HepG2 (cell line): ENCODE measurements around the gene MLXIPL. TPM values are rescaled to one million over a fixed set of nuclear protein-coding genes. Genes with fewer than 3 reads are reported as not detected.

Source experiments
- ARID5B ChIP-seq: IDR thresholded peaks from 2 replicates; pipeline ENCODE4 v1.4.0; 2020; ENCODE audit warnings: mild to moderate bottlenecking, missing genetic modification reagents
- CENPT ChIP-seq: sonication (generic); formaldehyde crosslinking; IDR thresholded peaks from 2 replicates; pipeline ENCODE4 v1.8.0; 2022; ENCODE audit warnings: low read depth, mild to moderate bottlenecking, moderate library complexity, missing genetic modification reagents
- CREB1 ChIP-seq, 2 experiments: fragments of 450-650 bp in 1 of 2; IDR thresholded peaks; 2 replicates each; pipeline ENCODE4 v1.6.1; 2016 to 2017; ENCODE audit warnings: control low read depth in 1 of 2, mild to moderate bottlenecking in 1 of 2, missing compliant biosample characterization in 1 of 2, missing genetic modification characterization in 1 of 2
- HCFC1 ChIP-seq: fragments of 150-350 bp; IDR thresholded peaks from 2 replicates; pipeline ENCODE4 v1.6.1; 2014; ENCODE audit warnings: low read depth, low read length
- KAT7 ChIP-seq: IDR thresholded peaks from 2 replicates; pipeline ENCODE4 v1.6.1; 2018; ENCODE audit warnings: borderline replicate concordance, missing compliant biosample characterization
- KLF16 ChIP-seq, 2 experiments: sonication (generic) in 1 of 2; formaldehyde crosslinking in 1 of 2; IDR thresholded peaks; 2 replicates each; pipeline versions ENCODE4 v1.6.1 to v1.8.0; 2016 to 2023; ENCODE audit warnings: missing genetic modification reagents in 2 of 2, missing compliant biosample characterization in 1 of 2
- MED8 ChIP-seq: sonication (generic); formaldehyde crosslinking; IDR thresholded peaks from 2 replicates; pipeline ENCODE4 v1.8.1; 2023; ENCODE audit warnings: mild to moderate bottlenecking, missing genetic modification reagents; ENCODE audit not compliant: insufficient replicate concordance
- ZBTB7B ChIP-seq: sonication (generic); formaldehyde crosslinking; IDR thresholded peaks from 2 replicates; pipeline ENCODE4 v1.4.0; 2020; ENCODE audit warnings: missing genetic modification reagents
- ZIK1 ChIP-seq: sonication (generic); formaldehyde crosslinking; IDR thresholded peaks from 2 replicates; pipeline ENCODE4 v1.5.0; 2020; ENCODE audit warnings: mild to moderate bottlenecking, low read depth, missing genetic modification reagents, borderline replicate concordance
- ZKSCAN1 ChIP-seq: fragments of 150-350 bp; IDR thresholded peaks from 2 replicates; pipeline ENCODE4 v1.6.1; 2014; ENCODE audit warnings: low read length
- ZNF205 ChIP-seq: IDR thresholded peaks from 2 replicates; pipeline ENCODE4 v1.6.1; 2018; ENCODE audit warnings: missing biosample characterization, missing genetic modification reagents
- ZNF543 ChIP-seq: sonication (generic); formaldehyde crosslinking; IDR thresholded peaks from 2 replicates; pipeline ENCODE4 v1.4.0; 2020; ENCODE audit warnings: mild to moderate bottlenecking, missing genetic modification reagents
- ZNF720 ChIP-seq: sonication (generic); formaldehyde crosslinking; IDR thresholded peaks from 2 replicates; pipeline ENCODE4 v1.4.0; 2020; ENCODE audit warnings: missing genetic modification reagents
- ZSCAN5A ChIP-seq: sonication (generic); formaldehyde crosslinking; IDR thresholded peaks from 2 replicates; pipeline ENCODE4 v1.8.0; 2022; ENCODE audit warnings: mild to moderate bottlenecking, missing genetic modification reagents, borderline replicate concordance
- polyA plus RNA-seq, 8 experiments: library from polyadenylated mRNA; depleted of rRNA in 3 of 8; stranded (reverse) in 7 of 8; unstranded in 1 of 8; fragments of >200 nt; fragmentation: Illumina TruSeq in 4 of 8; extraction: Trizol in 4 of 8; gene quantifications; 2 replicates each; pipeline versions ENCODE4 v1.2.1 to v1.2.3, GENCODE V29; 2011 to 2016; ENCODE audit warnings: low read depth in 4 of 8, missing spikeins in 1 of 8, mixed read lengths in 1 of 8; ENCODE audit not compliant: insufficient read depth in 1 of 8
- total RNA-seq, 5 experiments: library from RNA; depleted of rRNA; stranded (reverse); fragments of >200 nt; fragmentation: Illumina TruSeq; extraction: Trizol; gene quantifications; 2 replicates each; pipeline ENCODE4 v1.2.3, GENCODE V29; 2016; ENCODE audit warnings: low read depth in 1 of 5
- TF ChIP-seq, protein P1 (sequence below): sonication (generic); formaldehyde crosslinking; IDR thresholded peaks from 2 replicates; pipeline ENCODE4 v1.5.0; 2020; ENCODE audit warnings: missing genetic modification reagents, mild to moderate bottlenecking, borderline replicate concordance
- TF ChIP-seq, protein P2 (sequence below): sonication (generic); formaldehyde crosslinking; IDR thresholded peaks from 2 replicates; pipeline ENCODE4 v1.4.0; 2020; ENCODE audit warnings: missing genetic modification reagents; ENCODE audit errors: not compliant biosample characterization
- TF ChIP-seq, protein P3 (sequence below): IDR thresholded peaks from 2 replicates; pipeline ENCODE4 v1.6.1; 2016; ENCODE audit warnings: mild to moderate bottlenecking
- TF ChIP-seq, protein P4 (sequence below): sonication (generic); formaldehyde crosslinking; IDR thresholded peaks from 2 replicates; pipeline ENCODE4 v1.9.0; 2022; ENCODE audit warnings: low read depth, missing genetic modification reagents

MLXIPL gene
- total and polyA plus RNA-seq, 2 of the 13 experiments (the other 11 are each of a cell fraction or from before 2014, with no cell fraction given) = 51.6 to 60.1 TPM

DNA sequence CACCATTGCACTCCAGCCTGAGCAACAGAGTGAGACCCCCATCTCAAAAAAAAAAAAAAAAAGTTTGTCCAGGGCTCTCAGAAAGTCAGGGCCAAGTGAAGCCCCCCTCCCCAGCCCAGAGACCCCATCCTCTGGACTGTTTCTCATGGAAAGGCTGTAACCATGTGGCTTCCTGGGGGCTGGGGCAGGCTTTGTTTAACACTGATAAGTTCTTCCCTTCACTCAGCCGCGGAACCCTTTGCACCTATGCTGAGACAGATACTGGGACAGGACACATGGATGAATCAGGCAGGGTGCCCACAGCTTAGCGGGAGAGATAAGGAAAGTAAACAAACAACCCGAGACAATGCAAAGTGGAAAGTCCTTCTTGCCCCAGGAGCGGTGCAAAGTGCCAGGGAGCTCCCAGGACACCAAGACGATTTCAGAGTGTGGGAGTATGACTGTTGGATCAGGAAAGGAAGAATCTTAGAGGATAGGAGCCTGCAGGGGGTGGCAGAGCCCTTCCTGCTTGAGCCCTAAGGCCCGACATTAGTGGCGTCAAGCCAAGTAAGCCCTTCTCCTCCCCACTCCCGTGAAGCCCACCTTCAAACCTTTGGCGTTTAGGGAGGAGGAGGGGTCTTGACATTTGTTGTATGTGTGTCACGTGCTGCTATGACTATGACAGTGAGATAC, 11.6 kb downstream of the MLXIPL start (continued):
- TF ChIP-seq, protein P1, sequence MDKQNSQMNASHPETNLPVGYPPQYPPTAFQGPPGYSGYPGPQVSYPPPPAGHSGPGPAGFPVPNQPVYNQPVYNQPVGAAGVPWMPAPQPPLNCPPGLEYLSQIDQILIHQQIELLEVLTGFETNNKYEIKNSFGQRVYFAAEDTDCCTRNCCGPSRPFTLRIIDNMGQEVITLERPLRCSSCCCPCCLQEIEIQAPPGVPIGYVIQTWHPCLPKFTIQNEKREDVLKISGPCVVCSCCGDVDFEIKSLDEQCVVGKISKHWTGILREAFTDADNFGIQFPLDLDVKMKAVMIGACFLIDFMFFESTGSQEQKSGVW = no peak
- peak; percentile 96 for TF ChIP-seq ZBTB7B
- TF ChIP-seq ZIK1 = peak; percentile 50; the same call in 1 of the 2 replicates
- TF ChIP-seq ZKSCAN1 = no peak
- TF ChIP-seq KAT7 (CRISPR knock-in tag) = no peak
- TF ChIP-seq ZNF720 (CRISPR knock-in tag) = no peak
- no peak for TF ChIP-seq CENPT (CRISPR knock-in tag)
- TF ChIP-seq MED8 = peak; percentile 75
- no peak for TF ChIP-seq ZNF543 (CRISPR knock-in tag)
- TF ChIP-seq, protein P2, sequence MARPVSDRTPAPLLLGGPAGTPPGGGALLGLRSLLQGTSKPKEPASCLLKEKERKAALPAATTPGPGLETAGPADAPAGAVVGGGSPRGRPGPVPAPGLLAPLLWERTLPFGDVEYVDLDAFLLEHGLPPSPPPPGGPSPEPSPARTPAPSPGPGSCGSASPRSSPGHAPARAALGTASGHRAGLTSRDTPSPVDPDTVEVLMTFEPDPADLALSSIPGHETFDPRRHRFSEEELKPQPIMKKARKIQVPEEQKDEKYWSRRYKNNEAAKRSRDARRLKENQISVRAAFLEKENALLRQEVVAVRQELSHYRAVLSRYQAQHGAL (CRISPR knock-in tag) = no peak
- TF ChIP-seq, protein P3, sequence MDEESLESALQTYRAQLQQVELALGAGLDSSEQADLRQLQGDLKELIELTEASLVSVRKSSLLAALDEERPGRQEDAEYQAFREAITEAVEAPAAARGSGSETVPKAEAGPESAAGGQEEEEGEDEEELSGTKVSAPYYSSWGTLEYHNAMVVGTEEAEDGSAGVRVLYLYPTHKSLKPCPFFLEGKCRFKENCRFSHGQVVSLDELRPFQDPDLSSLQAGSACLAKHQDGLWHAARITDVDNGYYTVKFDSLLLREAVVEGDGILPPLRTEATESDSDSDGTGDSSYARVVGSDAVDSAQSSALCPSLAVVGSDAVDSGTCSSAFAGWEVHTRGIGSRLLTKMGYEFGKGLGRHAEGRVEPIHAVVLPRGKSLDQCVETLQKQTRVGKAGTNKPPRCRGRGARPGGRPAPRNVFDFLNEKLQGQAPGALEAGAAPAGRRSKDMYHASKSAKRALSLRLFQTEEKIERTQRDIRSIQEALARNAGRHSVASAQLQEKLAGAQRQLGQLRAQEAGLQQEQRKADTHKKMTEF (CRISPR knock-in tag) = peak; percentile 86
- TF ChIP-seq ZSCAN5A (CRISPR knock-in tag) = no peak; the same call in 1 of the 2 replicates
- TF ChIP-seq, protein P4, sequence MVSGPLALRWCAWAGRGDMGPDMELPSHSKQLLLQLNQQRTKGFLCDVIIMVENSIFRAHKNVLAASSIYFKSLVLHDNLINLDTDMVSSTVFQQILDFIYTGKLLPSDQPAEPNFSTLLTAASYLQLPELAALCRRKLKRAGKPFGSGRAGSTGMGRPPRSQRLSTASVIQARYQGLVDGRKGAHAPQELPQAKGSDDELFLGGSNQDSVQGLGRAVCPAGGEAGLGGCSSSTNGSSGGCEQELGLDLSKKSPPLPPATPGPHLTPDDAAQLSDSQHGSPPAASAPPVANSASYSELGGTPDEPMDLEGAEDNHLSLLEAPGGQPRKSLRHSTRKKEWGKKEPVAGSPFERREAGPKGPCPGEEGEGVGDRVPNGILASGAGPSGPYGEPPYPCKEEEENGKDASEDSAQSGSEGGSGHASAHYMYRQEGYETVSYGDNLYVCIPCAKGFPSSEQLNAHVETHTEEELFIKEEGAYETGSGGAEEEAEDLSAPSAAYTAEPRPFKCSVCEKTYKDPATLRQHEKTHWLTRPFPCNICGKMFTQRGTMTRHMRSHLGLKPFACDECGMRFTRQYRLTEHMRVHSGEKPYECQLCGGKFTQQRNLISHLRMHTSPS (CRISPR knock-in tag) = peak; percentile 96
- TF ChIP-seq ARID5B (CRISPR knock-in tag) = peak; percentile 94
- TF ChIP-seq ZNF205 (CRISPR knock-in tag) = peak; percentile 54; the same call in 1 of the 2 replicates
- peak in 1 of 2 experiments; percentile 78; a peak in 1 of 4 replicates for TF ChIP-seq KLF16 (CRISPR knock-in tag; IDR thresholded peaks at IDR 0.05)
- TF ChIP-seq CREB1 (IDR thresholded peaks at IDR 0.05) = peak; percentile 57; the same call in 1 of the 2 replicates
- TF ChIP-seq CREB1 (CRISPR knock-in tag; IDR thresholded peaks at IDR 0.05) = peak; percentile 76
- no peak for TF ChIP-seq HCFC1
